OCI-LY1 (cell line): ENCODE measurements around the gene SH3RF3.

Experiments
- CTCF ChIP-seq: fragments of 200-600 bp; sonication (generic), shearing (Covaris generic); IDR thresholded peaks from 2 replicates; pipeline ENCODE4 v1.5.1; 2017; ENCODE audit warnings: mild to moderate bottlenecking, antibody characterized with exemption, low read length, moderate library complexity, mixed read lengths
- EZH2 ChIP-seq: fragments of 200-600 bp; sonication (generic), shearing (Covaris generic); IDR thresholded peaks from 2 replicates; pipeline ENCODE4 v1.8.0; 2017; ENCODE audit warnings: borderline replicate concordance, mixed run types, mild to moderate bottlenecking, antibody characterized with exemption, low read length, moderate library complexity, mixed read lengths

GRCh38 chr2:109206569-109207146 is 77.7 kb downstream of the SH3RF3 start:
- TF ChIP-seq CTCF, result no peak
- TF ChIP-seq EZH2, result no peak
